HL-60 (cell line): ENCODE data around the gene TRAPPC12.

Experiments
- DNase-seq, 2 experiments: peaks; one replicate each; pipeline ENCODE4 v3.0.0-alpha.2; 2010 to 2020; ENCODE audit warnings: low read depth in 1 of 2, low spot score in 1 of 2
- H3K27ac ChIP-seq: fragments of 250-450 bp; sonication (Bioruptor Pico); replicated peaks from 2 replicates; pipeline ENCODE4 v1.5.1; 2020; ENCODE audit warnings: mild to moderate bottlenecking, moderate library complexity
- H3K27me3 ChIP-seq: fragments of 250-450 bp; sonication (Bioruptor Pico); 2 replicates; pipeline ENCODE4 v1.5.1; 2021; ENCODE audit warnings: mild to moderate bottlenecking, moderate library complexity; ENCODE audit not compliant: insufficient read depth, poor library complexity, severe bottlenecking
- H3K4me3 ChIP-seq: replicated peaks from 2 replicates; pipeline ENCODE4 v1.5.1; 2011; ENCODE audit warnings: mild to moderate bottlenecking, control low read depth, low read length; ENCODE audit not compliant: insufficient read depth
- CTCF ChIP-seq: IDR thresholded peaks from one replicate; pipeline ENCODE4 v1.5.1; 2011; ENCODE audit warnings: low read length, control low read depth, inconsistent platforms; ENCODE audit not compliant: insufficient read depth
- GABPA ChIP-seq: IDR thresholded peaks from 2 replicates; pipeline ENCODE4 v1.6.1; 2012; ENCODE audit warnings: low read depth
- POLR2AphosphoS5 ChIP-seq: IDR thresholded peaks from 2 replicates; pipeline ENCODE4 v1.6.1; 2012; ENCODE audit warnings: low read depth
- REST ChIP-seq: IDR thresholded peaks from 2 replicates; pipeline ENCODE4 v1.6.1; 2012; ENCODE audit warnings: low read depth; ENCODE audit not compliant: insufficient replicate concordance
- SPI1 ChIP-seq: IDR thresholded peaks from 2 replicates; pipeline ENCODE4 v1.6.1; 2012; ENCODE audit warnings: low read depth, mild to moderate bottlenecking, borderline replicate concordance

The TRAPPC12 gene

DNA sequence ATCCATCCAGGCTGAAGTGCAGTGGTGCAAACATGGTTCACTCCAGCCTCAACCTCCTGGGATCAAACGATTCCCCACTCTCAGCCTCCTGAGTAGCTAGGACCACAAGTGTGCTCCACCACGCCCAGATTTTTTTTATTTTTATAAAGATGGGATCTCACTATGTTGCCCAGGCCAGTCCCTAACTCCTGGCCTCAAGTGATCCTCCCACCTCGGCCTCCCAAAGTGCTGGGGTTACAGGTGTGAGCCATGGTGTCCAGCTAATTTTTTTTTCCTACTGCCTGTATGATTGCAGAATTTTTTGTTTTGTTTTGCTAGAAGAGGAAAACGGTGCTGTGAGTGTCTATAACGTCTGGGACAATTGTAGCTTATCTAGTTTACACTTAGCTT is 101.5 kb downstream of the TRAPPC12 start:
- no peak for TF ChIP-seq GABPA
- no peak for TF ChIP-seq SPI1
- no peaks in the 10 kb centered on the region for H3K27me3 ChIP-seq
- DNase-seq: no peak

GRCh38 chr2:3481736-3482362 is 102.4 kb downstream of the TRAPPC12 start:
- no peak overlapping the region for H3K27ac ChIP-seq
- H3K27me3 ChIP-seq: no peaks in the 10 kb centered on the region
- TF ChIP-seq SPI1: no peak
- no peak for TF ChIP-seq REST
- no peak for TF ChIP-seq POLR2AphosphoS5
- no peak for TF ChIP-seq GABPA
- TF ChIP-seq CTCF: no peak
- DNase-seq: no peak
- H3K4me3 ChIP-seq: no peak overlapping the region

More for the DNA sequence above, 101.5 kb downstream of the TRAPPC12 start:
- H3K27ac ChIP-seq: no peak overlapping the region
- no peak overlapping the region for H3K4me3 ChIP-seq

DNA sequence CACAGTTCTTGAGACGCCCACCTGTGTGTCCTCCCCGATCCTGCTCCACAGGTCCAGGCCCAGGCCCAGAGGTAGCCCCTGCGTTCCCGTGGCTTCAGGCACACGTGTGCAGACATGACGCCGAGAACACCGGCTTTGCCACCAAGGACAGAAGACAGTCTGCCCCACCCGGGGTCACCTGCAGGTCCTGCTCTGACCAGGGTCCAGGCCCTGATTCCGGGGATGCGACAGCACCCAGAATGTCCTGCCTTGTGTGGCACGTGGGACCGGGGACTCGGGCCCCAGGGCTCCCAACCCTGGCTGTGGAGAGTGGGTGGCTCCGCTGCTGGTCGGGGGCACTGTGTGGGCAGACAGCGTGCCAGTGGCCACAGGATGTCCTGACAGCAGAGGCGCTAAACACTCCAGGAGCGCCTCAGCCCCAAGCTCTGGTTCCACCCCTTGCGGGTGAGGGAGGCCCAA is 102.9 kb downstream of the TRAPPC12 start:
- Histone ChIP-seq H3K27me3 (no peaks in the 10 kb centered on the region), H3K4me3 (no peak overlapping the region), H3K27ac (no peak overlapping the region)
- no peak for TF ChIP-seq SPI1
- TF ChIP-seq CTCF: no peak
- TF ChIP-seq POLR2AphosphoS5: no peak
- TF ChIP-seq REST: no peak
- TF ChIP-seq GABPA: no peak
- DNase-seq: no peak

GRCh38 chr2:3483227-3483985 is 103.9 kb downstream of the TRAPPC12 start:
- DNase-seq: no peak
- no peak overlapping the region for H3K27ac ChIP-seq
- H3K27me3 ChIP-seq: no peaks in the 10 kb centered on the region
- TF ChIP-seq GABPA (no peak), CTCF (no peak), POLR2AphosphoS5 (no peak), SPI1 (no peak), REST (no peak)
- no peak overlapping the region for H3K4me3 ChIP-seq
